Urinary bladder (tissue), 4 donors: Measurements from ENCODE around the gene NARF. TPM values are rescaled to one million over a fixed set of nuclear protein-coding genes. Genes with fewer than 3 reads are reported as not detected.

ENCODE experiments used
- DNase-seq: peaks from one replicate; pipeline ENCODE4 v3.0.0-alpha.2; 2015; ENCODE audit errors: extremely low spot score
- H3K27ac ChIP-seq: one replicate; pipeline ENCODE4 v1.5.1; 2013; ENCODE audit warnings: low read depth, mild to moderate bottlenecking, moderate library complexity
- H3K36me3 ChIP-seq: one replicate; pipeline ENCODE4 v1.6.1; 2013; ENCODE audit warnings: mild to moderate bottlenecking, moderate library complexity; ENCODE audit not compliant: insufficient read depth
- H3K4me1 ChIP-seq: one replicate; pipeline ENCODE4 v1.6.1; 2013; ENCODE audit warnings: mild to moderate bottlenecking, moderate library complexity; ENCODE audit not compliant: insufficient read depth
- H3K4me3 ChIP-seq: one replicate; pipeline ENCODE4 v1.5.1; 2013; ENCODE audit warnings: low read depth, low read length
- WGBS: extraction: QIAGEN DNeasy Blood & Tissue Kit; methylation state at CpG from one replicate; pipeline ENCODE4 v1.1.7; 2013; 5-methylcytosine and 5-hydroxymethylcytosine counted together
- polyA plus RNA-seq: library from polyadenylated mRNA; stranded (reverse); fragments of 200-250 nt; gene quantifications from one replicate; pipeline ENCODE4 v1.2.3, GENCODE V29; 2013
- total RNA-seq: library from RNA; depleted of rRNA; stranded (reverse); fragments of >200 nt; gene quantifications from one replicate; pipeline ENCODE4 v1.2.3, GENCODE V29; 2014
- donor health status: healthy with polysubstance abuse.
- donor health status: healthy.

NARF gene
- total and polyA plus RNA-seq, 2 donors = 32.4 to 64.2 TPM

DNA sequence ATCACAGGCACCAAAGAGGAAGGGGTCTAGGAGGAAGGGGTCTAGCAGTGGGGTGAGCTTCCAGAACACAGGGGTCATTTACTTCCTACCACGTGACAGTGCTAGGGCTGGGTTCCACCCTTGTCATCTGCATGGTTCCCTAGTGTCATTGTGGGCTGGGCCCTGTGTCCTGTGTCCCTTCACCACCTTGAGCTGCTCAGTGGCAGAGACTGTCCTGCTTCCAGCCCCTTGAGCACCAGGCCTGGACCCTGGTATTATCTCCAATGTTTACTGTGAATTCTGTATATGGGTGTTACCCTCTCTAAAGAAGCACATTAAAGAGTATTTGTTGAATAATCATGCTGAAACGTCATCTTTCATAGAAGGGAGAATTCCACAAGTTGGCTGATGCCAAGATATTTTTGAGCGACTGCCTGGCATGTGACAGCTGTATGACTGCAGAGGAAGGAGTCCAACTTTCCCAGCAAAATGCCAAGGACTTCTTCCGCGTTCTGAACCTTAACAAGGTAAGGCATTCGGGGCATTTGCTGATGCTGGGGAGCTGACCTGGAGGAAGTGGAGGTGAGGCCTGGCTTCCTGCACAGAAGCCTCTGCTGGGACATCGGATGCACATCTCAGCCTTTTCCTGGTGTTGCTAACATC is 5.5 kb downstream of the NARF start:
- Histone ChIP-seq H3K4me1 (no peaks in the 10 kb centered on the region), H3K27ac (no peak overlapping the region), H3K4me3 (no peak overlapping the region), H3K36me3 (peaks cover 2% of the 10 kb centered on the region)
- DNase-seq = no peak
- WGBS = 75% methylated on average over 7 of the region's 7 CpGs

GRCh38 chr17:82464567-82464929 is 6.0 kb downstream of the NARF start:
- no peak overlapping the region for H3K27ac ChIP-seq
- H3K4me3 ChIP-seq = no peak overlapping the region
- H3K36me3 ChIP-seq = peaks cover 2% of the 10 kb centered on the region
- 91% methylated on average over 11 of the region's 11 CpGs for WGBS
- DNase-seq = no peak
- no peaks in the 10 kb centered on the region for H3K4me1 ChIP-seq

GRCh38 chr17:82465023-82465603 is 6.6 kb downstream of the NARF start:
- no peak overlapping the region for H3K4me3 ChIP-seq
- 89% methylated on average over 7 of the region's 7 CpGs for WGBS
- DNase-seq = no peak
- H3K36me3 ChIP-seq = peaks cover 5% of the 10 kb centered on the region
- no peak overlapping the region for H3K27ac ChIP-seq
- no peaks in the 10 kb centered on the region for H3K4me1 ChIP-seq

- whole genome bisulfite sequencing = 90% methylated on average over 7 of the region's 7 CpGs
- peaks cover 5% of the 10 kb centered on the region for H3K36me3 ChIP-seq
- H3K4me3 ChIP-seq = no peak overlapping the region
- no peak overlapping the region for H3K27ac ChIP-seq
- H3K4me1 ChIP-seq = no peaks in the 10 kb centered on the region
- DNase-seq = no peak
Measured at GRCh38 chr17:82468692-82469091, 10.2 kb downstream of the NARF start.

GRCh38 chr17:82470065-82470464 is 11.5 kb downstream of the NARF start:
- Histone ChIP-seq H3K36me3 (peaks cover 5% of the 10 kb centered on the region), H3K4me1 (no peaks in the 10 kb centered on the region), H3K4me3 (no peak overlapping the region), H3K27ac (no peak overlapping the region)
- no peak for DNase-seq
- whole genome bisulfite sequencing = 97% methylated on average over 7 of the region's 7 CpGs

DNA sequence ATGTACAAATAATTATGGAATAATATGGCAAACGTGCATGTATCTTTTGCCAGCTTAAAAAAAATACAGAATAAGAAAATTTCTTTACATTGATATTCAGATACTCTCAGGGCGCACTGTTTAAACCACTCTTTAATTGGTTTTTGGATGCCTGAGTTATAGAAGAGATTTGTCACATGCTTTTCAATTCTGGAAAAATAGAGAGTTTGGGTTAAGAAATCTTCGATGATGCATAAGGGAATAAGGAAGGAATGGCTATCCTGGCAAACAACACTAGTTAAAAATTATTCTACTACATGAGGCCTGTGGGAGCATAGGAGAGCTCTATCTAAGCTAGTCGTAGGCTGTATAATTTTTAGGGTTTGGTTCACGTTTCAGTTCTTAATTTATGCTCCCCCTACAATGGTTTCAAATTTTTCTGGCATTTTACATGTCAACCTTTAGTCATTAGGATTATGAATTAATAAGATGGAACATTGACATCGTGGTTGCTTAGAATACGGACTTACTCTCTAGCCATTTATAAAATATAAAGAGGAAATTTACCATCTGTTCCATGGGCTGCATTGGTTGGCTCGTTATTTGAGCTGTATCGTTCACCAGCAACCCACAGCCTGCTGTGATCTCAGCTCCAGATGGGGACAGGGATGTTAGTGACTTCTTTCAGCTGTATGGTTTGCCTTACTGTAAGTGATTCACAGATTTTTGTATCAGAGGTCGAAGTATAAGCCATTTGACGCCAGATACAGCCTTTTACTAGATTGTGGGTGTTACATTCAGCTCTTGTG is 15.9 kb downstream of the NARF start:
- Histone ChIP-seq H3K36me3 (peaks cover 5% of the 10 kb centered on the region), H3K4me1 (no peaks in the 10 kb centered on the region), H3K27ac (no peak overlapping the region), H3K4me3 (no peak overlapping the region)
- 83% methylated on average over 11 of the region's 11 CpGs for WGBS
- DNase-seq = no peak

DNA sequence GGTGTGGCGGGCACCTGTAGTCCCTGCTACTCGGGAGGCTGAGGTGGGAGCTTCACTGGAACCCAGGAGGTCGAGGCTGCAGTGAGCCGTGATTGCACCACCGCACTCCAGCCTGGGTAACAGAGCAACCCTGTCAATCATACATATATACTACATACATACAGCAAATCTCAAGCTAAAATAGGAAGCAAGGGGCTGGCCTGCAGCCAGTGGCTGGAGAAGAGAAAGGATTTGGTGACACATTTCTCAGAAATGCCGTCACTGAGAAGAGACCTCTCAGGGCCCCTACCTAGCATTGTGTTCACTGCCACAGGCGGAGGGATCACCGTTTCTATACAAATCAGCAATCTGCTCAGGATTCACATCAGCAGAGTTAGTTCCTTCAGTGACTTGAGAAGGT is 16.9 kb downstream of the NARF start:
- Histone ChIP-seq H3K36me3 (peaks cover 7% of the 10 kb centered on the region), H3K27ac (no peak overlapping the region), H3K4me3 (no peak overlapping the region), H3K4me1 (no peaks in the 10 kb centered on the region)
- 90% methylated on average over 8 of the region's 8 CpGs for WGBS
- DNase-seq = no peak

DNA sequence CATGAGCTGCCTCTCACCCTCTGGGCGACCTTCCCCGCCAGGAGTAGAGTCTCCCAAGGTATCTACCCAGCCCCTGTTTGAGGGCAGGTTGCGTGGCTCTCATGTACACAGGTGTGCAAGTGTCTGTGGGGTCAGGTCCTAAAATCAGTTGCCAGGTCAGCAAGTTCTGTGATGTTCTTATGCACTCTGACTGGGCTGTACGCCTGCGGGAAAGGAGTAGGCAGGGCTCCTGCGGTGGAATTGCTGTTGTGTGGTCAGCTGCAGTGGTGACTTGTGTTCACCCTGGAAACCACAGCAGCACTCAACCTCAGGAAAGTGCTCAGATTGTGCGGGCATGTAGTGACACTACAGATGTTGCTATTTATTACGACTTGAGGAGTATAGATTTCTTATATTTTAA is 19.4 kb downstream of the NARF start:
- Histone ChIP-seq H3K27ac (no peak overlapping the region), H3K4me1 (no peaks in the 10 kb centered on the region), H3K4me3 (no peak overlapping the region), H3K36me3 (peaks cover 7% of the 10 kb centered on the region)
- WGBS = 92% methylated on average over 8 of the region's 8 CpGs
- DNase-seq = no peak

GRCh38 chr17:82479602-82480001 is 21.1 kb downstream of the NARF start:
- 78% methylated on average over 5 of the region's 5 CpGs for WGBS
- peaks cover 8% of the 10 kb centered on the region for H3K36me3 ChIP-seq
- H3K27ac ChIP-seq = no peak overlapping the region
- no peak overlapping the region for H3K4me3 ChIP-seq
- no peak for DNase-seq
- H3K4me1 ChIP-seq = no peaks in the 10 kb centered on the region

- WGBS = 83% methylated on average over 9 of the region's 9 CpGs
- Histone ChIP-seq H3K4me3 (no peak overlapping the region), H3K4me1 (no peaks in the 10 kb centered on the region), H3K27ac (no peak overlapping the region), H3K36me3 (peaks cover 8% of the 10 kb centered on the region)
- DNase-seq = no peak
Measured at GRCh38 chr17:82480318-82480717, 21.8 kb downstream of the NARF start.

DNA sequence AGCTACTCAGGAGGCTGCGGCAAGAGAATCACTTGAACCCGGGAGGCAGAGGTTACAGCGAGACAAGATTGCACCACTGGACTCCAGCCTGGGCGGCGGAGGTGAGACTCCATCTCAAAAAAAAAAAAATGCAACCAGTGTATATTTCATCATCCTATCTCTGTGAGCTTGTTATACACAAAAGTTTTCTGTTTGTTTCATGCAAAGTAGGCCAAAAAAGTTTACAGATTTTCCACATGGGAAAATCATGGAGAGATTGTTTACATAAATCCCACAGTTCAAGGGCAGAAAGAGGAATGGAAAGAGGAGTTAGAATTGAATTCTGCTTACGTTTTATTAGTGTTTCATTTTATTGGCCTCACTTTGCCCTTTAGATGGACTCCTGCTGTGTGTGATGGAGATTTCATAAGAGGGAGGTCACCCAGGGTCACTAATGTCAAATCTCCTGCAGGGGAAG is 24.7 kb downstream of the NARF start:
- peaks cover 8% of the 10 kb centered on the region for H3K36me3 ChIP-seq
- WGBS = 69% methylated on average over 6 of the region's 6 CpGs
- peaks cover 1% of the 10 kb centered on the region for H3K4me1 ChIP-seq
- no peak overlapping the region for H3K4me3 ChIP-seq
- no peak overlapping the region for H3K27ac ChIP-seq
- no peak for DNase-seq

DNA sequence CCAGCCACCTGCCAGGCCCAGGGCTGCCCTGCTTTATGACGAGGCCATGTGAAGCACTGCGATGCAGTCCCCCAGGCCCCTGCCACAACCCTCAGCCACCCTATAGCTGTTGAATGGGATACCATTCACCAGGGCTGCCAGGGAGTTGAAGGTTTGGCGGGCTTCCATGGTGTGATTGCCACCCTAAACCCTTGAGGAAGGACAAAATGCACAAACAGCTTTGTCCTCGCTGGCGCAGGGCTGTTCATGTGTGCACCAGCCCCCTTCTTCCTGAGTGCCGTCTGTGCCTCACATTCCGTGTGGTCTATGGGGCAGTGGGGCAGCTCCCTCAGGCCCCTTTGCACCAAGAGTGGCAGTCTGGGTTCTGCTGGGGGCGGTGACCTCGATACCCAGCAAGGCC is 25.3 kb downstream of the NARF start:
- Histone ChIP-seq H3K27ac (no peak overlapping the region), H3K36me3 (peaks cover 6% of the 10 kb centered on the region)

DNA sequence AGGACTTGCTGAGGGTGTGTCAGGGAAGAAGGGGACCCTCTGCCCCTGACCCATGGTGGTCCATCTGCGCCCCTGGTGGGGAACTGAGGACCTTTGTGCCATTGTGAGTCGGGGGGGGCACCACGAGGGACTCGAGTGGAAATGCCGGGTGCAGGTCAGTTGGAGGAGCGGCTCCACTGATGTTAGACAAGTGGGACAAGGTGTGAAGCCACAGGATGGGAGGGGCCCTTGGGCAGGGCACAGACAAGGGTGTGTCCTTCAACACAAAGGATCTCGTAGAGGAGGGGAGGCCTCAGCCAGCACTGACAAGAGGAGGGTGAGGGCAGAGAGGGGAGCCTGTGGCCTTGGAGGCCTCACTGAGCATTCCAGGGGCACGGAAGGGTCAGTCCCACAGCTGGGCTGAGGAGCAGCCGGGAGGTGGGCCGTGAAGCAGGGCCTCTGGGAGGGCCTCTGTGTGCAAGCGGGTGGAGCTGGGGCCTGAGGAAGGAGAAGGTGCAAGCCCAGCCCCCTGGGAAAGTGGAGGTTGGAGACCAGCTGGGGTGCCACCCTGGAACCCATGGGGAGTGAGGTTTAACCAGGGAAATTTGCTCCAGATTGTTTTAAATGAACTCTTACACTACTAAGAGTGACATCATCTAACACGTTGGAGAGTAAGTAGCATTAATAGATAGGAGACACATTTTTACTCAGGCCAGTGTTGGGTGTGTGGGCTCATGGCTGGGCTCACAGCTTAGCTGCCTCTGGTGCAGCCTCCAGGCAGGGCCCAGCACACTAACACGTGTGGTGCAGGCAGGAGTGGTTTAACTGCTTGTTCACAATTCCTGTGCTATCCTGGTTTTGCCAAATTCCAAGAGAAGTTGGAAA is 27.9 kb downstream of the NARF start:
- 82% methylated on average over 13 of the region's 13 CpGs for WGBS
- Histone ChIP-seq H3K27ac (no peak overlapping the region), H3K4me1 (peaks cover 1% of the 10 kb centered on the region), H3K36me3 (peaks cover 1% of the 10 kb centered on the region), H3K4me3 (no peak overlapping the region)
- no peak for DNase-seq

More for the DNA sequence above, 25.3 kb downstream of the NARF start:
- Histone ChIP-seq H3K4me1 (peaks cover 1% of the 10 kb centered on the region), H3K4me3 (no peak overlapping the region)
- DNase-seq = no peak
- WGBS = 92% methylated on average over 9 of the region's 9 CpGs
